Adrenal gland (tissue), 12 donors: Measurements from ENCODE around the gene LRP1B. TPM values are rescaled to one million over a fixed set of nuclear protein-coding genes. Genes with fewer than 3 reads are reported as not detected.

Experiments used
- DNase-seq, 7 donors: peaks; one replicate each; pipeline ENCODE4 v3.0.0-alpha.2; 2019 to 2020
- H3K27ac ChIP-seq, 5 donors: fragments of 200-600 bp; sonication (generic) in 4 of 5; 1 replicate in 3 of 5; 2 replicates in 2 of 5; pipeline versions ENCODE4 v1.5.1 to v1.8.0; 2016 to 2020; ENCODE audit warnings: mild to moderate bottlenecking in 1 of 5
- H3K27me3 ChIP-seq: fragments of 200-600 bp; 2 replicates; pipeline ENCODE4 v1.8.0; 2021
- H3K36me3 ChIP-seq, 2 donors: fragments of 200-600 bp; replicated peaks in 1 of 2; 1 replicate in 1 of 2; 2 replicates in 1 of 2; pipeline versions ENCODE4 v1.5.1 to v1.8.0; 2018 to 2022
- H3K4me1 ChIP-seq, 2 donors: fragments of 200-600 bp; replicated peaks in 1 of 2; 1 replicate in 1 of 2; 2 replicates in 1 of 2; pipeline versions ENCODE4 v1.5.1 to v1.8.0; 2018 to 2021
- H3K4me3 ChIP-seq, 4 donors: fragments of 200-600 bp; sonication (generic) in 3 of 4; one replicate each; pipeline ENCODE4 v1.5.1; 2016 to 2018
- H3K9me3 ChIP-seq, 3 donors: fragments of 200-600 bp; sonication (generic) in 1 of 3; replicated peaks in 1 of 3; 1 replicate in 2 of 3; 2 replicates in 1 of 3; pipeline versions ENCODE4 v1.5.1 to v1.8.0; 2016 to 2021
- POLR2A ChIP-seq, 2 donors: fragments of 450-650 bp; IDR thresholded peaks; one replicate each; pipeline ENCODE4 v1.6.1; 2017; ENCODE audit warnings: antibody characterized with exemption in 2 of 2, mild to moderate bottlenecking in 2 of 2, moderate library complexity in 1 of 2
- WGBS, 4 donors: extraction: QIAGEN DNeasy Blood & Tissue Kit in 2 of 4; methylation state at CpG; one replicate each; pipeline versions ENCODE4 v1.1.5 to v1.1.7; 2013 to 2017; 5-methylcytosine and 5-hydroxymethylcytosine counted together
- intact Hi-C, 2 donors: fragments of 100-400 bp; cut with DNase I; formaldehyde crosslinking; loops; one replicate each; pipeline versions ENCODE4 v1.14.1 to v1.15.0; 2022 to 2023
- polyA plus RNA-seq, 3 donors: library from polyadenylated mRNA; stranded (reverse); fragments of 200-250 nt in 2 of 3; fragments of 350-450 nt in 1 of 3; fragmentation: Illumina TruSeq in 1 of 3; extraction: RNeasy Lipid Tissue Mini Kit (QIAGEN cat#74804) in 1 of 3; gene quantifications; one replicate each; pipeline ENCODE4 v1.2.3, GENCODE V29; 2013 to 2014
- total RNA-seq, 9 donors: library from RNA; depleted of rRNA in 4 of 9; stranded (reverse); fragments of >200 nt in 4 of 9; fragments of 120-200 nt in 1 of 9; fragmentation: NEBNext Ultra II Directional in 1 of 9; extraction: Animal tissue kit (Norgen Biotek cat#: 25700) in 1 of 9; gene quantifications; one replicate each; pipeline versions ENCODE4 v1.1.0 to v1.2.4, GENCODE V29; 2013 to 2023
- TF ChIP-seq, protein P1 (sequence below), 6 experiments: fragments of 450-650 bp in 4 of 6; fragments of 200-600 bp in 2 of 6; sonication (generic) in 1 of 6; IDR thresholded peaks; 1 replicate in 5 of 6; 2 replicates in 1 of 6; pipeline versions ENCODE4 v1.5.1 to v1.8.0; 2016 to 2021; ENCODE audit warnings: antibody characterized with exemption in 6 of 6, mild to moderate bottlenecking in 2 of 6, moderate library complexity in 1 of 6
- donor health status: healthy with polysubstance abuse.
- donor health status: Bipolar disorder and iron deficiency.
- donor health status: DM: yes; HTN: yes; CAD: no.
- donor health status: DM: no; HTN: no; CAD: no.
- donor health status: DM: no; HTN: no; CAD: no.
- donor health status: DM: yes; HTN: yes; CAD: no.

The LRP1B gene
- total and polyA plus RNA-seq, 12 donors = 0.84 to 5.4 (median 2.1) TPM

GRCh38 chr2:141020346-141020745 lies 1110.5 kb downstream of the LRP1B start:
- WGBS, 4 donors = 85 to 98% (median 87%) methylated on average over 3 of the region's 3 CpGs
- no peak for TF ChIP-seq POLR2A (IDR thresholded peaks at IDR 0.05)
- TF ChIP-seq, protein P1, sequence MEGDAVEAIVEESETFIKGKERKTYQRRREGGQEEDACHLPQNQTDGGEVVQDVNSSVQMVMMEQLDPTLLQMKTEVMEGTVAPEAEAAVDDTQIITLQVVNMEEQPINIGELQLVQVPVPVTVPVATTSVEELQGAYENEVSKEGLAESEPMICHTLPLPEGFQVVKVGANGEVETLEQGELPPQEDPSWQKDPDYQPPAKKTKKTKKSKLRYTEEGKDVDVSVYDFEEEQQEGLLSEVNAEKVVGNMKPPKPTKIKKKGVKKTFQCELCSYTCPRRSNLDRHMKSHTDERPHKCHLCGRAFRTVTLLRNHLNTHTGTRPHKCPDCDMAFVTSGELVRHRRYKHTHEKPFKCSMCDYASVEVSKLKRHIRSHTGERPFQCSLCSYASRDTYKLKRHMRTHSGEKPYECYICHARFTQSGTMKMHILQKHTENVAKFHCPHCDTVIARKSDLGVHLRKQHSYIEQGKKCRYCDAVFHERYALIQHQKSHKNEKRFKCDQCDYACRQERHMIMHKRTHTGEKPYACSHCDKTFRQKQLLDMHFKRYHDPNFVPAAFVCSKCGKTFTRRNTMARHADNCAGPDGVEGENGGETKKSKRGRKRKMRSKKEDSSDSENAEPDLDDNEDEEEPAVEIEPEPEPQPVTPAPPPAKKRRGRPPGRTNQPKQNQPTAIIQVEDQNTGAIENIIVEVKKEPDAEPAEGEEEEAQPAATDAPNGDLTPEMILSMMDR (IDR thresholded peaks at IDR 0.05) = no peak
- peaks cover 0 to 3% of the 10 kb centered on the region in 2 donors for H3K4me1 ChIP-seq
- H3K9me3 ChIP-seq = no peaks in the 10 kb centered on the region
- H3K27me3 ChIP-seq = no peaks in the 10 kb centered on the region
- H3K27ac ChIP-seq = peak overlapping the region in 2 of 5 donors; percentile 49 to 72
- intact Hi-C loops = no loop called here
- H3K4me3 ChIP-seq = no peak overlapping the region
- no peak for DNase-seq
- no peaks in the 10 kb centered on the region for H3K36me3 ChIP-seq

DNA sequence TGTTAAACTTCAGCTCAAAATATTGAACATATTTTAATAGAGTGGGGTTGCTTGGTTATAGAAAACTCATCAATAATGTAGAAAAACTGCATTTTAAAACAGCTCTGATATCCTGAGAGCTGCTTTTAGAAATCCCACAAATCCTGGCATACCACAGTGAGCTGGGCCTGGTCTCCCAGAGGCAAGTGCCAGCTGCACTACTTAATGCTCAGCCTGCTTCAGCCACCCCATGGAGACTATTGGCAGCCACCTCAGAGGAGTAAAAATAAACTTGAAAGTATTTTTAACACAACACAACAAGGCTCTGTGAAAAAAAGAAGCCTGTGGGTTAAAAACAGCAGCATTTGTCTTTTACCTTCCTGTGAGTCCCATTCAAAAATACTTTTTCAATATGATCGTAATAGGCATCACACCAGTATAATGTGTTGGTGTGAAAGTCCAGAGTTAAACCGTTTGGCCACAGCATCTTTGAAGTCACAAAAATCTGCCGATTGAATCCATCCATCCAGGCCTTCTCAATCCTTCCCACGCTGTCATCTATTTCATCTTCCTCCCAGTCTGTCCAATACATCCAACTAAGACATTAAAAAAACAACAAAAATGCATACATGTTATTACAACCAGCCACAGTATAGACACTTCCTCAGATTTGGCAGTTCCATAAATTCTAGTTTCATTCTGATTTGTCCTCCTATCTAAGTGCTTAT lies 1115.3 kb downstream of the LRP1B start:
- no peak overlapping the region for H3K27ac ChIP-seq
- DNase-seq = peak in 1 of 7 donors; percentile 8
- H3K36me3 ChIP-seq = no peaks in the 10 kb centered on the region
- TF ChIP-seq POLR2A (IDR thresholded peaks at IDR 0.05) = no peak
- TF ChIP-seq, protein P1 (IDR thresholded peaks at IDR 0.05) = no peak
- intact Hi-C loops = no loop called here
- no peaks in the 10 kb centered on the region for H3K4me1 ChIP-seq
- 68 to 76% (median 70%) methylated on average over 4 of the region's 4 CpGs for WGBS, 4 donors
- peaks cover 0 to 7% (median 0%) of the 10 kb centered on the region in 3 donors for H3K9me3 ChIP-seq
- H3K27me3 ChIP-seq = no peaks in the 10 kb centered on the region
- no peak overlapping the region for H3K4me3 ChIP-seq

DNA sequence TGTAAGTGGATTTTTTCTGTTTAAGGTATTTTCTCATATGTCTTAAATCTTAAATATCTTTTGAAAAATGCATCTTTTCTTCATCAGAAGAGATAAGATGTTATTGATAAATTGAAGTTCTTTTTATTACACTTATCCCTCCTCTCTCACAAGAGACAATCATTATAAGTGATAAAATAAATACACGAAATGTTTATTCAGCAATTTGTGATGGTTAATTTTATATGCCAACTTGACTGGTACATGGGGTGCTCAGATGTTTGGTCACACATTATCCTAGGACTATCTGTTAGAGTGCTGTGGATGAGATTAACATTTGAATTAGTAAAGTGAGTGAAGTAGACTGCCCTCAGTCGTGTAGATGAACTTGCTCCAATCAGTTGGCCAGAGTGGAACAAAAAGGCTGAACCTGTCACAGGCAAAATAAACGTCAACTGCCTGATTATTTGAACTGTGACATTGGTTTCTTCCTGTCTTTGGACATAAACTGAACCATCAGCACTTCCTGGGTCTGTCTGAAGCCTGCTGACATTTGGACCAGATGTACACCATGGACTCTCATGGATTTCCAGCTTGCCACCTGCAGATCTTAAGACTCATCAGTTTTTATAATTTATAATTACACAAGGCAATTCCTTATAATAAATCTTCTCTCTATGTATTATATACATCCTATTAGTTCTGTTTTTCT lies 1126.7 kb downstream of the LRP1B start:
- Histone ChIP-seq H3K27me3 (no peaks in the 10 kb centered on the region), H3K9me3 (no peaks in the 10 kb centered on the region), H3K27ac (no peak overlapping the region), H3K4me1 (no peaks in the 10 kb centered on the region), H3K36me3 (no peaks in the 10 kb centered on the region), H3K4me3 (no peak overlapping the region)
- intact Hi-C loops = no loop called here
- no peak for DNase-seq
- TF ChIP-seq, protein P1 (IDR thresholded peaks at IDR 0.05) = no peak
- no peak for TF ChIP-seq POLR2A (IDR thresholded peaks at IDR 0.05)
- WGBS, 4 donors = 61 to 87% (median 73%) methylated on average over 3 of the region's 3 CpGs

DNA sequence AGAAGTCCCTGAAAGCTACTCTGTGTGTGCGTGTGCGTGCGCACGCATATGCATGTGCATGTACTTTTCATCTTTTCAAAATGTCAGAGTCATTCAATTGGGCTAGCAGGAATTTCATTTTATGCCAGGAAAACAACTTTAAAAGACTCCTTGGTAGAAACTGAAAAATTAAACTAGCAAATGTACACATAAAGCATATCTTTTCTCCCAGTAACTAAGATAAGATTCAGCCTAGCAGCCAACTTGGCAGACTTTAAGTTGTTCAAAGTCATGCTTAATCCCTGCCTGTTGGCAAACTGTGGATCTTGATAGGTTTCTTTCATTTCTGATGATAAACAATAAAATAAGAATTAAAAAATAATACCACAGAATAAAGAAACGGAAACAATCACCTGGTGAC lies 1129.1 kb downstream of the LRP1B start:
- TF ChIP-seq POLR2A (IDR thresholded peaks at IDR 0.05) = no peak
- TF ChIP-seq, protein P1 (IDR thresholded peaks at IDR 0.05) = no peak
- WGBS, 4 donors = 86 to 93% (median 91%) methylated on average over 5 of the region's 5 CpGs
- no peaks in the 10 kb centered on the region for H3K9me3 ChIP-seq
- H3K27me3 ChIP-seq = no peaks in the 10 kb centered on the region
- H3K4me3 ChIP-seq = no peak overlapping the region
- H3K36me3 ChIP-seq = no peaks in the 10 kb centered on the region
- intact Hi-C loops = no loop called here
- H3K27ac ChIP-seq = no peak overlapping the region
- H3K4me1 ChIP-seq = no peaks in the 10 kb centered on the region
- DNase-seq = no peak
